Mucosa of stomach (tissue), 1 donor: ENCODE results near the gene FAT1.
A peak's percentile ranks its signal among the peaks of the same experiment; 100 is the strongest.

Experiments
- H3K27me3 ChIP-seq: one replicate; pipeline ENCODE4 v1.7.0; 2013; ENCODE audit warnings: mild to moderate bottlenecking, low read length; ENCODE audit not compliant: control insufficient read depth, insufficient read depth
- H3K36me3 ChIP-seq: one replicate; pipeline ENCODE4 v1.7.0; 2013; ENCODE audit warnings: low read length; ENCODE audit not compliant: control insufficient read depth, insufficient read depth
- H3K4me1 ChIP-seq: one replicate; pipeline ENCODE4 v1.7.0; 2013; ENCODE audit warnings: mild to moderate bottlenecking, low read length; ENCODE audit not compliant: control insufficient read depth, insufficient read depth
- H3K4me3 ChIP-seq: one replicate; pipeline ENCODE4 v1.7.0; 2013; ENCODE audit warnings: low read length
- H3K9ac ChIP-seq: one replicate; pipeline ENCODE4 v1.7.0; 2013; ENCODE audit warnings: mild to moderate bottlenecking, low read length, moderate library complexity
- H3K9me3 ChIP-seq: one replicate; pipeline ENCODE4 v1.7.0; 2013; ENCODE audit warnings: mild to moderate bottlenecking, low read length, moderate library complexity; ENCODE audit not compliant: control insufficient read depth
- donor health status: Pancreatic carcinoma.

The FAT1 gene

DNA sequence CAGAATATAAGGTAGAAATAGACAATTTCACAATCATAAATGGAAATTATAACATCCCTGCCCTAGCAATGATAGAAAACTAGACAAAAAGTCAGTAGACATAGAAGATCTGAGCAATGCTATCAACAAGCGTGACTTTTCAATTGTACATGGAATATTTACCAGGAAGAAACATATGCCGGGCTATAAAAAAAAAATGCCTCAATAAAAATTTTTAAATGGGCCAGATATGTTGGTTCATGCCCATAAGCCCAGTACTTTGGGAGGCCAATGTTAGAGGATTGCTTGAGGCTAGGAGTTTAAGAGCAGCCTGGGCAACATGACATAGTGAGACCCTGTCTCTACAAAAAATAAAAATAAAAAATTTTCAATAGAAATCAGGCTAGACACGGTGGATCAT, 163.0 kb downstream of the FAT1 start:
- no peaks in the 10 kb centered on the region for H3K4me1 ChIP-seq
- no peak overlapping the region for H3K4me3 ChIP-seq
- no peaks in the 10 kb centered on the region for H3K36me3 ChIP-seq
- peaks cover 5% of the 10 kb centered on the region for H3K27me3 ChIP-seq
- no peak overlapping the region for H3K9ac ChIP-seq
- H3K9me3 ChIP-seq, result no peaks in the 10 kb centered on the region

DNA sequence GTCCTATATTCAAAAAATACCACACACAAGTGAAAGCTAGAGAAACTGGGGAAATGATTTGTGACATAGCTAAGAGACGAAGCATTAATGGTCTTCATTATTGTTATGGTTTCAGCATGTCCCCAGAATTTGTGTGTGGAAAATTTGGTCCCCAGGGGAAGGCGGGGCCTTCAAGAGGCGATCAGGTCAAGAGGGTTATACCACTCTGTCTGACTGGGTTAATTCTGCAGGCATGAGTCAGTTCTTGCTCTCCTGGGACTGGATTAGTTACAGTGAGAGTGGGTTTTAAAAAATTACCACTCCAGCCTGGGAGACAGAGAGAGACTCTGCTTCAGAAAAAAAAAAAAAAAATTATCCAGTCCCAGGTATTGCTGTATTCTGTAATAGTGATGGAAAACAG, 166.2 kb downstream of the FAT1 start:
- Histone ChIP-seq H3K4me1 (peaks cover 10% of the 10 kb centered on the region), H3K9me3 (no peaks in the 10 kb centered on the region), H3K9ac (no peak overlapping the region), H3K4me3 (no peak overlapping the region), H3K36me3 (no peaks in the 10 kb centered on the region), H3K27me3 (peaks cover 17% of the 10 kb centered on the region)

DNA sequence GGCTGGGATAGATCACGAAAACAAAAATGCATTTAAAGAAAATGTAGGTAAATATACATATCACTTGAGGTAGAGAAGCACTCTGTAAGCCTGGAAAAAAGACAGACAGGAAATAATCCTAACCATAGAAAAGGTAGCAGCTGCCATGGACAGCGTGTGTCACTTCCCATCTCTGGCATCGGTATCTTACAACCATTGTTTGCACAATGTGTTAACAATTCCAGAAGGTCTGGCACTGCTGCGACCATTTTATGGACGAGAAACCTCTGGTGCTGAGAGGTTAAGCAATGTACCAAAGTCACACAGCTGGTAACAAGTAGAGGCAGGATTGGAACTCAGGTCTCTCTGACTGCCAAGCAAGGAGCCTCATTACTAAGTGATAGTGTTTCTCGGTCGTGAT, 166.6 kb downstream of the FAT1 start:
- no peaks in the 10 kb centered on the region for H3K9me3 ChIP-seq
- no peak overlapping the region for H3K4me3 ChIP-seq
- no peaks in the 10 kb centered on the region for H3K36me3 ChIP-seq
- H3K9ac ChIP-seq, result no peak overlapping the region
- H3K4me1 ChIP-seq, result peaks cover 10% of the 10 kb centered on the region
- peaks cover 17% of the 10 kb centered on the region for H3K27me3 ChIP-seq

DNA sequence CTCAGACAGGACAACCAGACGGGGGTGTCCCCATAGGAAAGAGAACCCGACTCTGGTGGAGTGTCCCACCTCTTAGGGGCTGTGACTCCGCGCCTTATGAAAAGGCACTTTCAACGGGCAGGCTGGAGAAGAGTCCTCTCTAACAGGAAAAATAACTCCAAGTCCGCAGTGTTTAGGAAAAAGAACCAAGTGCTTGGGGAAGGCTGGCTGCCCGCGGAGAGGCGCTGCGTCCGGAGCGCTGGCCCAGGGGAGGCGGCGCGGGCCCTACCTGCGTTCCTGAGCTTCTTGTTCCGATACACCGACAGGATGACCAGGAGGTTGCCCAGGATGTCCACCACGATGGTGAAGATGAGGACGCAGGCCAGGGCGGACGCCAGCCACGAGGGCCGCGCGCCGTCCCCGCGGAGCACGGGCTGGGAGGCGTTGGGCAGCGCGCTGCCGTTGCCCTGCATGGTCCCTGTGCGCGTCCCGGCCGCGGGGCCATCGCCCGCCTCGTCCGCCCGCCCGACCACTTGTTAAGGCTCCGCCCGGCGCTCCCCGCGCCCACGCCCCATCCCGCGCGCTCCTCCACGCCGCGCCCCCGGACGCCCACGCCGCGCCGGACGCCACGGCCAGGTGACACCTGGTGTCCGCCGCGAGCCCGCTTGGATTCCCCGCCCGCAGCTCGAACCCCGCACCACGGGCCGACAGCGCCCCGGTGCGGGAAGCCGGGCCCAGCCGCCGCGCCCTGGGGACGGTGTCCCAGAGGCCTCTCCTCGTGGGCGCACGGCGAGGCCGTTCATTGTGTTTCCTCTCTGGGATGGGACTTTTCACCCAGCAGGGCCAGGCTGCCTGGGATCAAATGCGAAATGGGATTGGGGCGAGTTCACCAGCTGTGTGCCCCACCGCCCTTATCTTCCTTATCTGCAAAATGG, 168.5 kb downstream of the FAT1 start, which contains the start of gene MTNR1A:
Gene MTNR1A (minus strand): TSS at position 654 of the 914 bp plus-strand sequence. CDS start 202 bp downstream, at position 452.
- H3K27me3 ChIP-seq, result peaks cover 17% of the 10 kb centered on the region
- peak within 1 kb of the TSS; percentile 52 for H3K4me3 ChIP-seq
- peak within 1 kb of the TSS; percentile 42 for H3K9ac ChIP-seq
- H3K36me3 ChIP-seq, result no peaks in the 10 kb centered on the region
- no peaks in the 10 kb centered on the region for H3K9me3 ChIP-seq
- peaks cover 10% of the 10 kb centered on the region for H3K4me1 ChIP-seq

DNA sequence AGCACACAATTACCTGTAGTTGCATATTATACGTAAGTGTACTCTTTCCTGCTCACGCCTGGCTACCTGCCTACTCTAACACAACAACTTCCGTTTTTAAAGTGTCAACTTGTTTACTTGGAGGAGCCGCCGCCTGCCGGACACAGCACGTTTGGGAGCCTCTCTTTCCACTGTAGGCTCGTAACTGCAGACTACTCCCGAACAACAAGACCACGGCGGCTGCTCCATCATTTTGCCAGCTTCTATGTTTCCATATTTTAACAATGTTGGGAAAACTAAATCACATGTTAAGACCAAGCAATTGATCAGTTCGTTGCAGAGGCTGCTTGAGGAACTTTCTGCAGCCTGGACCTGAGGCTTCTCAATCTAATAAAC, 169.1 kb downstream of the FAT1 start:
- Histone ChIP-seq H3K4me3 (peak overlapping the region; percentile 52), H3K9ac (peak overlapping the region; percentile 42), H3K4me1 (peaks cover 10% of the 10 kb centered on the region), H3K27me3 (peaks cover 21% of the 10 kb centered on the region), H3K9me3 (no peaks in the 10 kb centered on the region), H3K36me3 (no peaks in the 10 kb centered on the region)

DNA sequence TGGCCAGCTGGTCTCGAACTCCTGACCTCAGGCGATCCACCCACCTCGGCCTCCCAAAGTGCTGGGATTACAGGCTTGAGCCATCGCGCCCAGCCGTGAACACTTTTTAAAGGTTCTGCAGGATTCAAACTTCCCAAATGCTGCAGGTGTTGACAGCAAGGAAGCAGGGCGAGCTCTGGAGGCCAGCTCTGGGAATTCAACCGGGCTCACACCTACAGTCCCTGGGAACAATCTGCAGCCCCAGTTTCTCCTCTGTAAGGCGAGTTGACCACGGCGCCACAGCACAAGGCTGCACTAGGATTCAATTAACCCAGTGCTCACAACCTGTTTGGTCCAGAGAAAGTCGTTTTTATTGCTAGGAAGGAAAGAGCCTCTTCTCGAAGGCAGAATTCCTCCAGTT, 169.9 kb downstream of the FAT1 start:
- peaks cover 22% of the 10 kb centered on the region for H3K27me3 ChIP-seq
- H3K36me3 ChIP-seq, result no peaks in the 10 kb centered on the region
- H3K4me1 ChIP-seq, result peaks cover 10% of the 10 kb centered on the region
- H3K9me3 ChIP-seq, result no peaks in the 10 kb centered on the region
- no peak overlapping the region for H3K4me3 ChIP-seq
- no peak overlapping the region for H3K9ac ChIP-seq

DNA sequence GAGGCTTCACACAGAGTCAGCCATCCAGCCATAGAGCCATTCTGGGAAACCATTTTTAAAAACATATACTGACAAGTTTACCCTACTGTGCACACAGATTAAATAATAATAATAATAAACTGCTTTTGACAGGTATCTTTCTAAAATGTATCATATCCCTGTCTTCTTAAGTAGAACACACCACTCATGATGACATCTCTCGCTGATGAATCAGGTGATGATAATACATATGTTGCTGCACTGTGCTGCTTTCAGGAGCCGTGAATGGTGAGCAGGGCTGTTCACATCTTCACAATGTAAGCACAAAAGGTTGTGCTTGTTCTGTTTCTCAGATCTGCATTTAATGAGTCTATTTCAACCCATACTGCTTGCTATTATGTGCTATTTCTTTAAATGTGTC, 171.8 kb downstream of the FAT1 start:
- Histone ChIP-seq H3K27me3 (peaks cover 22% of the 10 kb centered on the region), H3K9ac (no peak overlapping the region), H3K4me3 (no peak overlapping the region), H3K4me1 (peaks cover 10% of the 10 kb centered on the region), H3K9me3 (no peaks in the 10 kb centered on the region), H3K36me3 (no peaks in the 10 kb centered on the region)

DNA sequence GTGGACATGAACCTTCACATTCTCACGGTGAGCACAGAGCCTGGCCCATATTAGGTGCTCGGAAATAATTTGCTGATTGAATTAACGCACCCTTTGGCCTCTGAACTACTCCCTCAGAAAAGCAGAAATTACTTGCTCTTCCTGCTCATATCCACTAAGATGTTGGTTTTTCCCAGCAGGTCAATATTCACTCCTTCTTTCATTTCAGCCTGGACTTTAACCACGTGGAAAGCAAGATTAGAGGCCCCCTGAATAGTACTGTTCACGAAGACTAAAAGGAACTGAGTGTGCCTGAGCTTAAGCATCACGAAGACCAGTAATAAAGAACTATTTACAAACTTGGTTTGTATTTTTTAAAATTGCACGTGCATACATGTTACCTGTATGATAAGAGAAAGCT, 178.2 kb downstream of the FAT1 start:
- Histone ChIP-seq H3K9me3 (no peaks in the 10 kb centered on the region), H3K9ac (no peak overlapping the region), H3K4me1 (no peaks in the 10 kb centered on the region), H3K27me3 (peaks cover 4% of the 10 kb centered on the region), H3K4me3 (no peak overlapping the region), H3K36me3 (no peaks in the 10 kb centered on the region)

DNA sequence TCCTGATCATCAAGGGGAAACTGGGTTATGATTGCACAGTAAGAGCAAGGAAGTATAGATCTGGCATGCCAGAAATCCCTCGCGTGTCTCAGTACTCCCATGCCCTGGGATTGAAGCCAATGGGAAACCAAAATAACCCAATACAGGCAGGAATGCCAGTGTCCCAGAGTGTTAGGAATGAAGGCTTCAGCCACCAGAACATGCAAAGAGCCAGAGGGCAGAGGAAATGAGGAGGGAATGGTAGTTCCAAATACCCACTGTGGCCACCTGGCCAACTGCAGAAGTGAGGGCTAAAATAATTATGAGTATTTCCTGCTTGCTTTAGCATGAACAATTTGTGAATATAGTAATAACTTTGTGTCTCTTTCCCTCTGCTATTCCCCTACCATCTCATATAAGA, 180.4 kb downstream of the FAT1 start:
- Histone ChIP-seq H3K4me3 (no peak overlapping the region), H3K4me1 (no peaks in the 10 kb centered on the region), H3K9me3 (no peaks in the 10 kb centered on the region), H3K9ac (no peak overlapping the region), H3K27me3 (no peaks in the 10 kb centered on the region), H3K36me3 (no peaks in the 10 kb centered on the region)

DNA sequence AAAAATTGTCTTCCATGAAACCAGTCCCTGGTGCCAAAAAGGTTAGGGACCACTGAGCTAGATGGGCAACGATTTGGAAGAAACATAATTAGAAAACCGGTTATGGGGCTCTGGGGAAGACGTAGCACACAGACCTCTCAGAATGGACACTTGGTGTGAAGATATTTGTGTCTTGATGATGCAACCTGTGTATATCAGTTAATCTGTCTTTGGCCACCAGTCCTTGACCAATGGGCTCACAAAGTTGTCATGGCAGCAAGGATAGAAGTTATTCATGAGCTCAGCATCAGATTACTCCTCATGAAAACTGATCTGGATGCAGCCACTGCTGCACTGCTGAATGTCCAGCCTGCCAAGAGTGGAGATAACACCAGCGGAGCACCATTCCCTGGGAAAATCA, 181.9 kb downstream of the FAT1 start:
- H3K9me3 ChIP-seq, result no peaks in the 10 kb centered on the region
- H3K9ac ChIP-seq, result no peak overlapping the region
- no peaks in the 10 kb centered on the region for H3K27me3 ChIP-seq
- H3K4me1 ChIP-seq, result no peaks in the 10 kb centered on the region
- H3K4me3 ChIP-seq, result no peak overlapping the region
- no peaks in the 10 kb centered on the region for H3K36me3 ChIP-seq

DNA sequence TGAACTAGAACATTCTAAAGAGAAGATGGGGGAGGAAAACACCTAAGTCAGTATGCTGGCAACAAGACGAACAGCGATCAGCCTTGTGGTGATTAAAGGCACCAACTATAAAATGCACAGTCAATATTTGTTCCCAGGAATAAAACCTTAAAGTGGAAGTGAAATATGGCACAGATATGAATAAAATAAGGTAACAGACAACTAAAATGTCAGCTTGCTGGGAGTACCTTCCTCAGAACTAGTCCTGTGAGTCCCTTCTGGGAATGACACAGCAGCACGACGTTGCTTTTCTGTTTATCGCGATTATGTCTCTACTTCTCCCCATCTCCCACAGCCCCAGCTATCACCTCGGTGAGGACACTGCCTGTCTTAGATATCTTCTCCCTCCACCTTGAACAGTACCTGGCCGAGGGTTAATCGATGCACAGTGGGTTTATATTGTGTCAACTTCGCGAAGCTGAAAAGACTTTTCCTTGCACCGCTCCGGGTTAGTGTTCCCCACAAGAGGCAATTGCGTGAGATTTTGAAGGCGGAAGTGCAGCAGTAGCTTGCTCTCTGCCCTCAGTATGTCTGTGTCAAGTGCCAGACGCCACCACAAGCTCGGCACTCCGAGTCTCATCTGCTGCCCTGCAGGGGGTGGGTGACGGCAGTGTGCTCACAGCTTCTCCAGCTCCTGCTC, 185.7 kb downstream of the FAT1 start:
- Histone ChIP-seq H3K4me3 (no peak overlapping the region), H3K27me3 (no peaks in the 10 kb centered on the region), H3K36me3 (no peaks in the 10 kb centered on the region), H3K4me1 (no peaks in the 10 kb centered on the region), H3K9ac (no peak overlapping the region), H3K9me3 (no peaks in the 10 kb centered on the region)
